NCI-H2107 (cell line): ENCODE results near the gene PPM1A.
"Not testable (repeated sequence)": the region's sequence is repeated elsewhere in the genome, so short reads cannot be mapped to it uniquely, and the experiment has no call there.

Experiments
- DNase-seq: peaks from one replicate; lab custom pipeline; 2025; lab: John Stamatoyannopoulos, UW

PPM1A gene

DNA sequence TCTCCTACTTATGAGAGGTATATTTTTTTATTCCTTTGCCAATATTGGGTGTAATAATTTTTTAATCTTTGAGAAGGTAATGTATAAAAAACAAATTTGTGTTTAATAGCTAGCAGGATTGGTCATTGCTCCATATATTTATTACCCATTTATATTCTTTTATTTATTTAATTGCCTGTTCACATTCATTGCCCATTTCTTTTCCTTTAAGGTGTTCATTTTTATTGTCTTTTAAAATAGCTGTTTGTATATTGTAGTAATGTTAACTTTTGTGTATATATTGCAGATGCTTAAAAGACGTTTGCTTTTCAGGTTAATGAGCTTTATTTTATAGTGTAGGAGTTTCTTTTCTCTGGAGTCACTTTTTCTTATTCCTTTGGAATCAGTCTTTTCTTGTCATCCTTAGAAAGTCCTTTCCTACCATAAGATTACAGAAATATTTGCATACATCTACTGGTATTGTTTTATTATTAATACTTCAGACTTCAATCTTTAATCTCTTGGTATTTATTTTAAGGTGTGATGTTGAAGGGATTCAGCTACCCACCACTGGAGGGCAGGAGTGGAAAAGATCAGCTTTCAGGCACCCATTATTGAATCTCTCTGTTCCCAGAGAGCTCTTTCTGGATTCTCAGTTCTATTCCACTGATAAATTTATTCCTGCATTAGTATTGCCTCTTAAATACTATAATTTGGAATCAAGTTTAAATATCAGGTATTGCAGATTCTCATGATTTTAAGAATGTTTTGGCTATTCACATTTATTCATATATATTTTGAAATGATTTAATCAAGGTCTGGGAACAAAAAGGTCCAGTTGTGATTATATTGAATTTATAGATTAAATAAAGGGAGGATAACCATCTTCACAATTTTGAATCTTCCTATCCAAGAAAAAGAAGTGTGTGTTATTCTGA is 17.3 kb downstream of the PPM1A start:
- no peak for DNase-seq

DNA sequence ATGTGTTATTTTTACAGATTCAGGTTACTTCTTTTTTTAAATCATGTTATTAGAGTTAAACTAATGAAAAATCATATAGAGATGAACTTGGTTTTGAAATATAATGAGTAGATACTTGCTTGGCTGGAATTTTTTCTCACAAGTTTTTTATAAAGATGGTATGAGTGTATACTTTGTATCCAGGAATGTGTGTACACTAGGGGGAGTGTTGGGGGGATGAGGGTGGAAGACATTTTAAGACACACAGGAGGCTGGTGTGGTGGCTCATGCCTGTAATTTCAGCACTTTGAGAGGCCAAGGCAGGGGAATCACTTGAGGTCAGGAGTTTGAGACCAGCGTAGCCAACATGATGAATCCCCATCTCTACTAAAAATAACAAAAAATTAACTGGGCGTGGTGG is 23.2 kb downstream of the PPM1A start:
- DNase-seq, result no peak

DNA sequence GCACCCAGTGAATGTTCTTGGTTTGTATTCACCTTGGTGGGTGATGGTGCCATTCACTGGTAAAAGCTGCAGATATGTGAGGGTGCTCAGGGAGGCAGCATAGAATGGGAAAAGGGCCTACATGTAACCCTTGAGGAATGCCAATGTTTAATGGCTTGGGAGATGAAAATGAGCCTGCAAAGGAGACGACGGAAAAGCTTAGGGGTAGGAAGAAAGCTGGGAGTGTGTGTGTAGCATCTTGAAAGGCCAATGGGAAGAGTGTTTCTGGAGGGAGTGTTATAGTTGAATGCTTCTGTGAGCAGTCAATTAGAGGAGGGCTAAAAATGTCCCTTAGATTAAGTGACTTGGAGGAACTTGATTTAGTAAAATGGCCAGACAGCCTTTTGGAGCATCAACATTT is 24.9 kb downstream of the PPM1A start:
- no peak for DNase-seq

DNA sequence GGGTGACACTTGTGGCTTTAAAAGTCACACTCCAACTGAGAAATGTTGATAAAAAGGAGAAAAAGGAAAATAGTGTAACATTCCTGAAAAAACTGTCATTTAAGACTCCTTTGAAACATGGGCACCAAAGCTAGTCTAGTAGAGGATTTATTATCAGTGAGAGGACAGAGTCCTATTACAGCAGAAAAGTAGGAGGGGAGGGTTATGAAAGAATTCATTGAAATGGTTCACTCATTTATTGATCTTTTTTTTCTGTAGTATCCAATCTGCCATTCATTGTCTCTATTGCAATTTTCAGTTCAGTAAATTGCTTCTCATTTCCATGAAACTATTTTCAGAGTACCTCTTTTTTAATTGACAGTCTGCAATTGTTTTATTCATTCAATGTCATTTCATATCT is 25.4 kb downstream of the PPM1A start:
- DNase-seq, result no peak

DNA sequence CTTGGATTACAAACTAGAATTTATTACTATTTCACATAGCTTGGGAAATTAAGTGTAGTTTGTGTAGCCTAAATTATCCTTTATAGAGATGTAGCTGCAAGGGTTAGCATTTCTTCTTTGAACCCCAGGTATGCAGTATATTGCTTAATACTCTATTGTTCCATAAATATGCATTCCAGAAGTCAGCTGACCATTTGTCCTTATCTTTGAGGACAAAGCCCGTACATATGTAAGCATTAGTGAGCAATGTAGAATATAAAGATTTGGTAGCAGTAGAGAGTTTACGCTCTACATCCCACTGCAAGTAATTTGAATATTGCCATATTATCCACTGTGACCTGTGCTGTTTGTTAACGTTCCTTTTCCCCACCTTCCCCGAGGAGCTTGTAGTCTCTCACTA is 26.9 kb downstream of the PPM1A start:
- DNase-seq, result no peak

DNA sequence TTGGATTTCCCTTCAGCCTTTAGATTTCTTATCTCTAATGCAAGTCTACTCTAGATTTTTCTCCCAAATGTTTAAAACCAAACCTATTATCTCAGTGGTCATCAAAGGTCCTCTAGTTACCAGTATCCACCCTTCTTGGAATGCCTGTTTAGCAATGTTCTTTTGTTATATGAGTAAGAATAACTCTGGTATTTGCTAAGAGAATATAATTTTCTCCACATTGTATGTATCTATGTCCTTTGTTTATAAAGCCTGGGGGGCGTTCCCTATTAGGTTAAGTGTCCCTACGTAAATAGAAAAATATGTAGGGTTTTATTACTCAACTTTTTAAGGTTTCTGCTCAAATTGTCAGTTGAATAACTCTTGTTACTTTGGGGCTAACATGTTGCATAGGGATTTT is 27.3 kb downstream of the PPM1A start:
- no peak for DNase-seq

DNA sequence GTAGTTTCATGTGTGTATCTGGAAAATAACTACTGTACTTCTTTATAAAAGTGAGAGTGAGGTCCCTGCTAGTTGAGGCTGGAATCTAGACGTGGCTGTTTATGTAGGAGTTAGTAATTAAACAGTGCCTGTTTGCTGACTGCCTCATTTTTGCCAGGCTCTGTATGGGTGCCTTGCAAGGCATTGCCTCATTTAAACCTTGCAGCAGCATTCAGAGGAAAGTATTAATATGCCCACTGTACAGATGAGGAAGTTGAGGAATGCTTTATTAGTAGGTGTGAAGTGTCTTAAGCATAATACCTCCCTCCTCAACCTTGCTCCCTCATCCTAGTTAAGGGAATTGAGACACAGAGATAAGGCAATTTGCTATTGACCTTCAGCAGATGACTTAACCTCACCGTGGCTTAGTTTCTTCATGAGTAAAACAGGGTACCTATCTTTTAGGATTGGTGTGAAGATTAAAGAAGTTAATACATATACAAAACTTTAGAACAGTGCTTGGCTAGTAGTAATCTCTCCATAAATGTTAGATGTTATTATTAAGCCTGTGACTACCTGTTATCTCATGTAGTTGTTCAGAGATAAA is 28.7 kb downstream of the PPM1A start:
- no peak for DNase-seq

DNA sequence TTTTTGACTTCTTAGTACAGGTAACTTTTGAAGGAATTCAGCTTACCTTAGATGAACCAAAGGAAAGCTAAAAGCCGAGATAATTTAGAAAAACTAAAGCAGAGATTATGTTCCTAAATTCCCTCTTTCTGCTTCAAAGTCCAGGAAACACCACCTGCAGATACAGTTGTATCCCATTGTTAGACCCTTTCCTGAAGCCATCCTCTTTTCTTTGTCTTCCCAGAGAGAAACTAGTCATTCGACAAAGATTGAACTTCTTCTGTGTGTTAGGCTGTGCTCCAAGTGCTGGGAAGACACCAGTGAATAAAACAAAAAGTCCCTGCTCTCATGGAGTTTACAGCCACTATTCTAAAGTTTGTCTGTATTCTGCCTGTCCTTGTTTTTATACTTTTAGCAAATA is 29.3 kb downstream of the PPM1A start:
- DNase-seq, result no peak

DNA sequence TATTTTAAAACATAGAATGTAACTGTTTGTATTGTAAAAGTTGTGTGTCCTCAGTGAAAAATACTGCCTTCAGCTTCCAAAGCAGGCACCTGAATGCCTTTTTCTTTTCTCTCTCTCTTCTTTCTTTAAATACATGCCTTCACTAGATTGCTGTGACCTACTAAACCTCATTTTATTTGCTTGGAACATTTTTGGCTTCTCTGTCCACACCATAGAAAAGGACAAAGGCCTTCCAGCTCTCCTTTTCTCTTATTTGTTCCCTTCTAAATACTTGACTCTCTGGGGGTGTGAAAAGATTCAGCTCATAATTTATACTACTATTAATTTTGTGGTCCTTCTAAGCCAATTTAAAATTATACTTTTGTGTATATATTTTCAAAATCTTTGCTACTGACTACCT is 38.4 kb downstream of the PPM1A start:
- no peak for DNase-seq

DNA sequence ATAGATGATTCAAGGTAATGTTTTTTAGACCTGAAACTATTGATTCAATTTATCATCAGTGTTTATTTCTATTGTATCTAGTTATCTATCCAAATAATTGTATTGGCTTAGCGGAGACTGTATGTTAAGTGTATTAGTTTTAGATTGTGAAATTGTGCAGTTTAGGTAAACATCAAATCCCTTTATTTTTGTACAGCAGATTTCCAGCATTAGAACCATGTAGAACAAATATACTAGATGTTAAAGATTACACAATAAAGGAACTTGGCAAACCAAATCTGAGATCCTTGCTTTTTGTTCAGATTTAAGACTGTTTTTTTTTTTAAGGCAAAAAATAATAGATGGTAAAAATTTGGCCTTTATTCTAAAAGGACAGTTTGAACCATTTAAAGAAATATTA is 39.3 kb downstream of the PPM1A start:
- DNase-seq, result no peak

DNA sequence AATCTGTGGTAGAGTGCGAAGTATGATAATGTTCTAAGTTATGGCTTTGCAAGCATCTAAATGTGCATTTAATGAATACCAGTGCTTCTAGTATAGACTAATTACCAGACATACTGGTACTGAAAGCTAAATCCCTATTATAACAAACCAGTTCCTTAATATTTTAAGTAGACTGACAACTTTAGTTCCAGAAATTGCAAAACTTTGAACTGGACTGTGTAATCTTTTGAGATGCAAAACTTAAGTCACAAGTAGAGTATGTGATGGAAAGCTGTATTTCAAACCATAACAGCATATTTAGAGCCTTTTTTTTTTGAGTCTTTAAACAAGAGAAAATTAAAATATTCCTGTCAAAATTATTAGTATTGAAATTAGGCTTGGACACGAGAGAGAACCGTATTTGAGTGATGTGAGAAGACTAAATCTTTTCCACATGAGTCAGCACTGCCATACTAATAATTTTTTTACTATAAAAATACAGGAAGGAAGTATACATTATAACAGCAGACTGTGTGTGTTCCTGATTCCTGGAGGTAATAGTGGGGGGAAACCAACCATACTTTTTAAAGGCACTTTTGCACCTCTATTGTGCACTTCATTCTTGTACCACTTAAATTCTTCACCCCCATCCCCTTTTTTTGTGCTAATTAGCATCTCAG is 45.5 kb downstream of the PPM1A start:
- no peak for DNase-seq

DNA sequence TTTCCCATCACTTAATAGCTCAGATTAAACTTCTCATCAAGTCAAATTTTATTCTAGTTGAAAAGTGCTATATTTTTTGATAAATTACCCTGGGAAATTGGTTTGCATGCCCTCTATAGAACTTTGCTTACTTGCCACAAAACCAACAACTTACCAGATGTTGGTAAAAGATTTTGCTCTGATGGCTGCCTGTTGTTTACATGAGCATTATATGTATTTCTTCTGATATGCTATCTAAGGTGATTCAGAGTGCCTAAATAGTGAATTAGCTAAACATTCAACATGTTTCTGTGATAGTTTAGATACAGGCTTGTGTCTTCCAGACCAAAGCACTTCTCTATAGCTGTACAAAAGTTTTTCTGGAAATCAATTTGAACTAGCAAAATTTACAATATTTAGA is 51.0 kb downstream of the PPM1A start:
- DNase-seq, result no peak

DNA sequence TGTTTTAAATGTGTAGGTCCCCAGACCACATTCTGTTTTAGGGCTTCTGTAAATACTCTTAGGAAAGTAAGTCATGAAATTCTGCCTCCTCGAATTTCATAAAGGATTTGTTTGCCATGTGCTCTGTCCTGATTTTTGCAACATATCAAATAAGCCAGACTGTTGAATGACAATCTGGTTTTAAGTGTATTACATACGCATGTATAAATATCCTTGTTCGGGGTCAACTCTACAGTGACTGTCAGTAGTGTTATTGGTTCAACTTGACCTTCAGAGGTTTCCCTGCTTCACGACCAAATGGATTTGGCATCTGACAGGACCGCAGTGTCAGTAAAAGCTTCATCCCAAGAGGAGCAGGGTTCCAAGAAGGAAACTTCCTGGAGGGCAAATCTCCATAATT is 52.7 kb downstream of the PPM1A start:
- DNase-seq, result no peak

DNA sequence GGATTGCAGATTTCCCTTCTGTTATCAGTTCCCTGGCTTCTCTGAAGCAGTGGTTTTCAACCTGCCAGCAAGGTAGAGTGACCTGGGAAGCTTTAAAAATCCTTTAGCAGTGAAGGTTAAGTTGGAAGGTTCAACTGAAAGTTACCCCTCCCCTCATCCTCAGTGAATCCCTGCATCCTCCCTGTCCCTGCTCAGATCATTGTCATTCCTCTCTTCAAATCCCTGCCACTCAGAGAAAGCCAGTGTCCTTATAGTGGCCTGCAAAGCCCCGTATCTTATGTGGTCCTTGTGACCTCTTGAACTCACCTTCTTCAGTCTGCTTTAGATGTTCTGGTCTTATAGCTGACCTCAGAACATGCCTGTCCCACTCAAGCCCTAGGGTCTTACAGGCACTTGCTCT is 53.6 kb downstream of the PPM1A start:
- DNase-seq, result no peak

DNA sequence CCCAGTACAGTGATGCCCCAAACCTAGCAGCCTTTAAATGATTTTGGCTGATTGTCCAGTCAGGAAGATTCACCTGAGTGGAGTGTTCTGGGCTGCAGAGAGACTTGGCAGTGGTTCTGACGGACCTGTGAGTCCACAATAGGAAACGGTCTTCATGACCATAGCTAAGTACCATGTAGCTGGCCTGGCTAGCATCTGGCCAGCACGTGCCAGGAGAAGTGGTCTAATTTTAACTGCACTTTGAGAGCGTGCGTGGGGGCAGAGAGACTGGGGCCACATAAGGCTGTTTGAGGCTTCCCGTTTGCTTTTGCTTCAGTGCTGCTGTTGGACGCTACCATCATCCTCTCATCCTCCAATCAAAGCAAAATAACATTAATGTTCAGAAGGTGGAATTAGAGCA is 54.7 kb downstream of the PPM1A start:
- no peak for DNase-seq

DNA sequence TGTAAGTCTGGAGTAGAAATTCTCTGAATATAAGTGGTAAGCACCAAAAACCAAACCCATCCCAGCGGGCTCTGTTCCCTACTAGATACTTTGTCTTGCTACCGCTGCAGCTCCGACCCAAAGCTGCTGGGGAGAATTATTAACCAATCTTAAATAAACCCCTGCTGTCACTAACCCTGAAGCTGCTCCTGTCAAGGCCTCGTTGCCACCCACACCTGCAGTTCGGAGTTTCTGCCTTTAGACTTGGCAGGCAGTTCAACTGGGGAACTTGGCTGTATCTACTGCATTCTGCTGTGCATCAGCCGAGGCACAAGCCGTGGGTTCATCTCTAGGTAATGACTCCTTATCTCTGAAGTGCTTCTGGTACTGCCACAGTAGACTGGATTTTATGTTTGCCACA is 55.5 kb downstream of the PPM1A start:
- DNase-seq, result no peak

DNA sequence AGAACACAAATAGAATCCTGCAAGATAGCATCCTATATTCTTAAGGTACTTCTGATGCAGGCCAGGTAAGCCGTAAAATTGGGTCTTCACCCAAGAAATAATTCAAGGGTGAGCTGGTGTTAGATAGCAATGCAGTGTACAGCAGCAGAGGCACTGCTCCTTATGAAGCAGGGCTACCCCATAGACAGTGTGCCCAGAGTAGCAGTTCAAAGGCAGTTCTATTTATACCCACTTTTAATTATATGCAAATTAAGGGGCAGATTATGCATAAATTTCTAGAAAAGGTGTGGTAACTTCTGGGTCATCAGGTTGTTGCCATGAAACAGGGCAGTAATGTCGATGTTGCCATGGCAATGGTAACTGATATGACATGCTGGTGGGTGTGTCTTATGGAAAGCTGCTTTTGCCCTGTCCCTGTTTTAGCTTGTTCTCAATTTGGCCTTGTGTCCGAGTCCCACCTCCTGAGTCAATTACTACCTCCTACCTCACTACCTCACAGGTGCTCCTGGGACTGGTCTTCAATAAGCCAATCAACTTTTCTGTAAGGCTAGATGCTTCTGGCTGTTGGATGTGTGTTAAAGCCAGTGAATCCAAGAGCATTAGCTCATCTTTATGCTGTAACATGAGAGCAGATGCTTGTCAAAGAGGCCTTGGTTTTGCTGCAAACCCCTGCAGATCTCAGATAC is 61.0 kb downstream of the PPM1A start:
- DNase-seq, result peak; percentile 51

DNA sequence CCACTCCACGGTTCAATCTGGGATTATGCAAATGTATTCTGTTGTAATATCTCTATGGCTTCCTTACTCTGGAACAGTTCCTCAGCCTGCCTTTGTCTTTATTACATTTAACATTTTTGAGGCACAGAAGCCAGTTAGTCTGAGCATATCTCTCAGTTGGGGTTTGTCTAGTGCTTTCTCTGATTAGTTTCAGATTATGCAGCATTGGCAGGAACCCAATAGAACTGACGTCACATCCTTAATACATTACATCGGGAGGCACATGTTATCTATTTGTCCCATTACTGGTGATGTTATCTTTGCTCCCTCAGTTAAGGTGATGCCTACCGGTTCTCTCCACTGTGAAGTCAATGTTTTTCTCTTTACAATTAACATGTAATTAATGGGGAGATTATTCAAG is 62.4 kb downstream of the PPM1A start:
- DNase-seq, result no peak

DNA sequence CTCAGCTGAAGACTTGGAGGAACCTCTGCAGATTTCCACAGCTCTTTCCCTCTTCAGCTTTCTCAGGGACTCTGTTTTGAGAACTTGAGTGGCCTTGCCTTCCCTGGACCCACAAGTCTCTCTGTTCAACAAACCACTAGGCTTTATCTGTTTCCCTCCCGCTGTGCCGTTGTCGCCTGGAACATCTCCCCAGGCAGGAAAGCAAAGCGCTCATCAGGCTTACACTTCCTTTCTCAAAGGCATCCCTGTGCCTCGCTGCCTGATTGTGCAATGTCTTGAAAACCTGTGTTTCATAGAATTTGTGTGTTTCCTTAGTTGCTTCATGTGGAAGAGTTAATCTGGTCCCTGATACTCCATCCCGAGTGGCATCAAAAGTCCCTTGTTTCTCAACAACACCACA is 64.1 kb downstream of the PPM1A start:
- DNase-seq, result no peak

DNA sequence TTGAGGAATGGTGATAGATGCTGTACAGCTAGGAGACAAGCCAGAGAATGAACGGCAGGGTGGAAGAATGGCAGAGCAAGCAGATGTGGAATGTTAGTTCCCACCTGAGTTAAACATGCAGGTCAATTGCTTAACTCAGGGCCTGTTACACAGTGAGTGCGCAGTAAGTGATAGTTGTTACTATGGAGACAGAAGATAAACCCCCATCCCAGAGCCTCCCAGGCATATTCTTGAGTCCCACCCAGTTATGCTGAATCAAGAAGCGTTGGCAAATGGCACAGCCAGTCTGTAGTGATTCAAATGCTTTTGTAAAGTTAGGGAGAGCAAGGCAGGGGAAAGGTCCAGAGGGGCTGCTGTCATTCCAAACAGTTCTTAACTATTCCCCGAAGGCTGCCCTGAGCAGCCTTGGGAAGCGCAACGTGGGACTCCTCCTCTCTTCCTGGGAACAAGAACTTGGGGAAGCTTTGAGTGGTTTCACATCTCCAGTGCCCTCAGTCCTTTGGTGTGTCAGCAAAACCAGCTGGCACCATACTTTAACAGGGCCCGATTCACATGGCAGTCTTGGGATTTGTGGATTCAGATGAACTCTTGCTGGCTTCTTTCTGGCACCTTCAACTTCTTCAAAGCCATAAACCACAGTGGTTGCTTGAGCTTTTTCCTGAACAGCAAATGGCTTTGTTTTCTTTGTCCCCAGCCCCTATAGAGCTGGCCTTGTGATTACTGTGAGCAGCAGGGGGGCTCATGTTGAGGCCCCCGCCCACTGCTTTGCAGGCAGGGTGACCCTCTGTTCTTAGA is 66.4 kb downstream of the PPM1A start:
- DNase-seq, result no peak

DNA sequence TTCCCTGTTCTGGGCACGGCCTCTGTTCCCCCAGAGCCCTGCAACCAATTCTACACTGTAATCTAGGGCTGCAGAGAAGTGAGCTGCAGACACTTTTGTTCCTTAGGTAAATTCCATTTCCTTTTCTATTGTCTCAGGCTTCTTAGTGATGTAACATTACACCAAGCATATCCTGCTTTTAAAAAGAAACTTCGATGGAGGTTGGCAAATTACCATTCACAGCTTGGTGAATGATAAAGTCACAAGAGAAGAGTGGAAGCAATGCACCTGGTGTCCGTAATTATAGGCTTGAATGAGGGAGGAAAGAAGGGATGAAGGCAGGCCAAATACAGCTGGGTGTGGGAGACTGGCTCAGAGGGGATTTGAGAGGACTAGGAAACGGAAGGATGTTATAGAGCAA is 68.6 kb downstream of the PPM1A start:
- peak; percentile 76 for DNase-seq

DNA sequence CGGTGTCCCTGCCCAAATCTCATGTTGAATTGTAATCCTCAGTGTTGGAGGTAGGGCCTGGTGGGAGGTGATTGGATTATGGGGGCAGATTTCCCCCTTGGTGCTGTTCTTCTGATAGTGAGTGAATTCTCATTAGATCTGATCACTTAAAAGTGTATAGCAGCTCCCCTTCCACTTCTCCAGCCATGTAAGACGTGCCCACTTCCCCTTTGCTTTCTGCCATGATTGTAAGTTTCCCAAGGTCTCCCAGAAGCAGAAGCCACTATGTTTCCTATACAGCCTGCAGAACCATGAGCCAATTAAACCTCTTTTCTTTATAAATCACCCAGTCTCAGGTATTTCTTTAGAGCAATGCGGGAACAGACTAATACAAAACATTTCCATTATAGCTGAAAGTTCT is 71.8 kb downstream of the PPM1A start:
- not testable (repeated sequence) for DNase-seq
